Measurements from ENCODE around the gene IFFO2.

GRCh38 chr1:19006000-19006399, 49.5 kb upstream of the IFFO2 start:
- no peak for TF ChIP-seq POLR2A (IDR thresholded peaks at IDR 0.05; ENCODE audit: low read depth, low read length)
- TF ChIP-seq CTCF (IDR thresholded peaks at IDR 0.05; ENCODE audit: extremely low read depth in 1 of 2, insufficient read depth in 1 of 2, low read depth in 1 of 2, low read length in 2 of 2): no peak
- TF ChIP-seq MYC (IDR thresholded peaks at IDR 0.05; ENCODE audit: low read depth, low read length): no peak
- TF ChIP-seq EZH2 (IDR thresholded peaks at IDR 0.05; ENCODE audit: borderline replicate concordance, low read depth, low read length, severe bottlenecking): no peak
- no peak for TF ChIP-seq POLR2AphosphoS5 (IDR thresholded peaks at IDR 0.05; ENCODE audit: insufficient read depth, low read depth, low read length)
- TF ChIP-seq GATA2 (IDR thresholded peaks at IDR 0.05; ENCODE audit: insufficient read depth, insufficient read length, low read depth, low read length): no peak
- no peak for TF ChIP-seq MAX (IDR thresholded peaks at IDR 0.05; ENCODE audit: insufficient read depth, insufficient read length)
- no peak for TF ChIP-seq FOS (IDR thresholded peaks at IDR 0.05; ENCODE audit: borderline replicate concordance, insufficient read depth, low read length)
